HepG2 (cell line): ENCODE measurements around the gene KIF1B. TPM values are rescaled to one million over a fixed set of nuclear protein-coding genes. Genes with fewer than 3 reads are reported as not detected.

ENCODE experiments used
- HNF1A ChIP-seq, 2 experiments: sonication (generic) in 1 of 2; formaldehyde crosslinking in 1 of 2; IDR thresholded peaks; 2 replicates each; pipeline versions ENCODE4 v1.4.0 to v1.6.1; 2016 to 2020; ENCODE audit warnings: borderline replicate concordance in 1 of 2, low read depth in 1 of 2, mild to moderate bottlenecking in 1 of 2, missing genetic modification reagents in 1 of 2
- NCOA5 ChIP-seq: sonication (generic); formaldehyde crosslinking; IDR thresholded peaks from 2 replicates; pipeline ENCODE4 v1.4.0; 2020; ENCODE audit warnings: missing genetic modification reagents
- NCOR1 ChIP-seq: fragments of 200-600 bp; sonication (generic); IDR thresholded peaks from 2 replicates; pipeline ENCODE4 v1.7.0; 2017; ENCODE audit warnings: antibody characterized with exemption, low read length, borderline replicate concordance
- PHF20 ChIP-seq: sonication (generic); formaldehyde crosslinking; IDR thresholded peaks from 2 replicates; pipeline ENCODE4 v1.5.0; 2020; ENCODE audit warnings: mild to moderate bottlenecking, missing genetic modification reagents
- SOX6 ChIP-seq, 2 experiments: fragments of 450-650 bp in 1 of 2; sonication (generic) in 1 of 2; formaldehyde crosslinking in 1 of 2; IDR thresholded peaks; 2 replicates each; pipeline versions ENCODE4 v1.4.0 to v1.6.1; 2017 to 2020; ENCODE audit warnings: antibody characterized with exemption in 1 of 2, mild to moderate bottlenecking in 1 of 2, missing genetic modification reagents in 1 of 2
- TCF7 ChIP-seq: sonication (generic); IDR thresholded peaks from 2 replicates; pipeline ENCODE4 v1.6.1; 2016; ENCODE audit warnings: antibody characterized with exemption, low read depth
- ZNF232 ChIP-seq: sonication (generic); formaldehyde crosslinking; IDR thresholded peaks from 2 replicates; pipeline ENCODE4 v1.4.0; 2020; ENCODE audit warnings: missing genetic modification reagents, borderline replicate concordance
- ZNF296 ChIP-seq: sonication (generic); formaldehyde crosslinking; conservative IDR thresholded peaks from 2 replicates; pipeline ENCODE4 v1.5.0; 2020; ENCODE audit warnings: mild to moderate bottlenecking, missing genetic modification reagents
- ZNF543 ChIP-seq: sonication (generic); formaldehyde crosslinking; IDR thresholded peaks from 2 replicates; pipeline ENCODE4 v1.4.0; 2020; ENCODE audit warnings: mild to moderate bottlenecking, missing genetic modification reagents
- ZNF563 ChIP-seq: sonication (generic); formaldehyde crosslinking; IDR thresholded peaks from 2 replicates; pipeline ENCODE4 v1.8.0; 2022; ENCODE audit warnings: mild to moderate bottlenecking, moderate library complexity, missing genetic modification reagents
- ZNF720 ChIP-seq: sonication (generic); formaldehyde crosslinking; IDR thresholded peaks from 2 replicates; pipeline ENCODE4 v1.4.0; 2020; ENCODE audit warnings: missing genetic modification reagents
- ZSCAN21 ChIP-seq: sonication (generic); formaldehyde crosslinking; IDR thresholded peaks from 2 replicates; pipeline ENCODE4 v1.8.0; 2022; ENCODE audit warnings: mild to moderate bottlenecking, missing genetic modification reagents, moderate library complexity, borderline replicate concordance
- polyA plus RNA-seq, 8 experiments: library from polyadenylated mRNA; depleted of rRNA in 3 of 8; stranded (reverse) in 7 of 8; unstranded in 1 of 8; fragments of >200 nt; fragmentation: Illumina TruSeq in 4 of 8; extraction: Trizol in 4 of 8; gene quantifications; 2 replicates each; pipeline versions ENCODE4 v1.2.1 to v1.2.3, GENCODE V29; 2011 to 2016; ENCODE audit warnings: low read depth in 4 of 8, missing spikeins in 1 of 8, mixed read lengths in 1 of 8; ENCODE audit not compliant: insufficient read depth in 1 of 8
- total RNA-seq, 5 experiments: library from RNA; depleted of rRNA; stranded (reverse); fragments of >200 nt; fragmentation: Illumina TruSeq; extraction: Trizol; gene quantifications; 2 replicates each; pipeline ENCODE4 v1.2.3, GENCODE V29; 2016; ENCODE audit warnings: low read depth in 1 of 5
- TF ChIP-seq, protein P1 (sequence below): IDR thresholded peaks from 2 replicates; pipeline ENCODE4 v1.6.1; 2012; ENCODE audit warnings: inconsistent platforms
- TF ChIP-seq, protein P2 (sequence below): sonication (generic); formaldehyde crosslinking; IDR thresholded peaks from 2 replicates; pipeline ENCODE4 v1.4.0; 2020; ENCODE audit warnings: missing genetic modification reagents, borderline replicate concordance
- TF ChIP-seq, protein P3 (sequence below): sonication (generic); formaldehyde crosslinking; IDR thresholded peaks from 2 replicates; pipeline ENCODE4 v1.4.0; 2020; ENCODE audit warnings: missing genetic modification reagents

The KIF1B gene
- total and polyA plus RNA-seq, 2 of the 13 experiments (the other 11 are each of a cell fraction or from before 2014, with no cell fraction given) = 26.7 to 32.5 TPM

GRCh38 chr1:10430216-10431069 lies 220.1 kb downstream of the KIF1B start, which contains the start of gene CENPS (continued):
- TF ChIP-seq HNF1A (IDR thresholded peaks at IDR 0.05; ENCODE audit: low read depth) = no peak
- peak; percentile 69; the same call in 1 of the 2 replicates for TF ChIP-seq HNF1A (CRISPR knock-in tag; IDR thresholded peaks at IDR 0.05; ENCODE audit: borderline replicate concordance)
- TF ChIP-seq, protein P1, sequence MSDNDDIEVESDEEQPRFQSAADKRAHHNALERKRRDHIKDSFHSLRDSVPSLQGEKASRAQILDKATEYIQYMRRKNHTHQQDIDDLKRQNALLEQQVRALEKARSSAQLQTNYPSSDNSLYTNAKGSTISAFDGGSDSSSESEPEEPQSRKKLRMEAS = peak; percentile 99
- TF ChIP-seq TCF7 = no peak
- TF ChIP-seq SOX6 (IDR thresholded peaks at IDR 0.05) = no peak
- TF ChIP-seq SOX6 (CRISPR knock-in tag; IDR thresholded peaks at IDR 0.05) = peak; percentile 62; the same call in 1 of the 2 replicates
- no peak for TF ChIP-seq NCOR1
- TF ChIP-seq ZSCAN21 = peak; percentile 95
- no peak for TF ChIP-seq ZNF720
- peak; percentile 82 for TF ChIP-seq PHF20 (CRISPR knock-in tag)
- TF ChIP-seq ZNF543 (CRISPR knock-in tag) = peak; percentile 91
- TF ChIP-seq, protein P2, sequence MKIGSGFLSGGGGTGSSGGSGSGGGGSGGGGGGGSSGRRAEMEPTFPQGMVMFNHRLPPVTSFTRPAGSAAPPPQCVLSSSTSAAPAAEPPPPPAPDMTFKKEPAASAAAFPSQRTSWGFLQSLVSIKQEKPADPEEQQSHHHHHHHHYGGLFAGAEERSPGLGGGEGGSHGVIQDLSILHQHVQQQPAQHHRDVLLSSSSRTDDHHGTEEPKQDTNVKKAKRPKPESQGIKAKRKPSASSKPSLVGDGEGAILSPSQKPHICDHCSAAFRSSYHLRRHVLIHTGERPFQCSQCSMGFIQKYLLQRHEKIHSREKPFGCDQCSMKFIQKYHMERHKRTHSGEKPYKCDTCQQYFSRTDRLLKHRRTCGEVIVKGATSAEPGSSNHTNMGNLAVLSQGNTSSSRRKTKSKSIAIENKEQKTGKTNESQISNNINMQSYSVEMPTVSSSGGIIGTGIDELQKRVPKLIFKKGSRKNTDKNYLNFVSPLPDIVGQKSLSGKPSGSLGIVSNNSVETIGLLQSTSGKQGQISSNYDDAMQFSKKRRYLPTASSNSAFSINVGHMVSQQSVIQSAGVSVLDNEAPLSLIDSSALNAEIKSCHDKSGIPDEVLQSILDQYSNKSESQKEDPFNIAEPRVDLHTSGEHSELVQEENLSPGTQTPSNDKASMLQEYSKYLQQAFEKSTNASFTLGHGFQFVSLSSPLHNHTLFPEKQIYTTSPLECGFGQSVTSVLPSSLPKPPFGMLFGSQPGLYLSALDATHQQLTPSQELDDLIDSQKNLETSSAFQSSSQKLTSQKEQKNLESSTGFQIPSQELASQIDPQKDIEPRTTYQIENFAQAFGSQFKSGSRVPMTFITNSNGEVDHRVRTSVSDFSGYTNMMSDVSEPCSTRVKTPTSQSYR (CRISPR knock-in tag) = 0 out of 2 replicates have a peak, but pooled peaks have one; percentile 47
- TF ChIP-seq, protein P3, sequence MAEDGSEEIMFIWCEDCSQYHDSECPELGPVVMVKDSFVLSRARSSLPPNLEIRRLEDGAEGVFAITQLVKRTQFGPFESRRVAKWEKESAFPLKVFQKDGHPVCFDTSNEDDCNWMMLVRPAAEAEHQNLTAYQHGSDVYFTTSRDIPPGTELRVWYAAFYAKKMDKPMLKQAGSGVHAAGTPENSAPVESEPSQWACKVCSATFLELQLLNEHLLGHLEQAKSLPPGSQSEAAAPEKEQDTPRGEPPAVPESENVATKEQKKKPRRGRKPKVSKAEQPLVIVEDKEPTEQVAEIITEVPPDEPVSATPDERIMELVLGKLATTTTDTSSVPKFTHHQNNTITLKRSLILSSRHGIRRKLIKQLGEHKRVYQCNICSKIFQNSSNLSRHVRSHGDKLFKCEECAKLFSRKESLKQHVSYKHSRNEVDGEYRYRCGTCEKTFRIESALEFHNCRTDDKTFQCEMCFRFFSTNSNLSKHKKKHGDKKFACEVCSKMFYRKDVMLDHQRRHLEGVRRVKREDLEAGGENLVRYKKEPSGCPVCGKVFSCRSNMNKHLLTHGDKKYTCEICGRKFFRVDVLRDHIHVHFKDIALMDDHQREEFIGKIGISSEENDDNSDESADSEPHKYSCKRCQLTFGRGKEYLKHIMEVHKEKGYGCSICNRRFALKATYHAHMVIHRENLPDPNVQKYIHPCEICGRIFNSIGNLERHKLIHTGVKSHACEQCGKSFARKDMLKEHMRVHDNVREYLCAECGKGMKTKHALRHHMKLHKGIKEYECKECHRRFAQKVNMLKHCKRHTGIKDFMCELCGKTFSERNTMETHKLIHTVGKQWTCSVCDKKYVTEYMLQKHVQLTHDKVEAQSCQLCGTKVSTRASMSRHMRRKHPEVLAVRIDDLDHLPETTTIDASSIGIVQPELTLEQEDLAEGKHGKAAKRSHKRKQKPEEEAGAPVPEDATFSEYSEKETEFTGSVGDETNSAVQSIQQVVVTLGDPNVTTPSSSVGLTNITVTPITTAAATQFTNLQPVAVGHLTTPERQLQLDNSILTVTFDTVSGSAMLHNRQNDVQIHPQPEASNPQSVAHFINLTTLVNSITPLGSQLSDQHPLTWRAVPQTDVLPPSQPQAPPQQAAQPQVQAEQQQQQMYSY (CRISPR knock-in tag) = no peak
- no peak for TF ChIP-seq ZNF296 (CRISPR knock-in tag)
- TF ChIP-seq NCOA5 (CRISPR knock-in tag) = no peak
- TF ChIP-seq ZNF563 = peak; percentile 87
- peak; percentile 76; the same call in 1 of the 2 replicates for TF ChIP-seq ZNF232 (CRISPR knock-in tag)
